HUES48 (cell line): ENCODE measurements around the gene PSMC6.
"Not testable (repeated sequence)": the region's sequence is repeated elsewhere in the genome, so short reads cannot be mapped to it uniquely, and the experiment has no call there.

Experiments
- H3K27ac ChIP-seq: one replicate; pipeline ENCODE4 v1.7.0; 2013; ENCODE audit warnings: low read depth, low read length, inconsistent platforms
- H3K27me3 ChIP-seq: 2 replicates; pipeline ENCODE4 v1.6.1; 2013; ENCODE audit warnings: mild to moderate bottlenecking, low read length; ENCODE audit not compliant: control insufficient read depth, insufficient read depth
- H3K36me3 ChIP-seq: 2 replicates; pipeline ENCODE4 v1.6.1; 2013; ENCODE audit warnings: low read length; ENCODE audit not compliant: control insufficient read depth, insufficient read depth
- H3K4me1 ChIP-seq: 2 replicates; pipeline ENCODE4 v1.6.1; 2013; ENCODE audit warnings: mild to moderate bottlenecking, low read length; ENCODE audit not compliant: control insufficient read depth, insufficient read depth
- H3K4me3 ChIP-seq: 2 replicates; pipeline ENCODE4 v1.5.1; 2013; ENCODE audit warnings: mild to moderate bottlenecking, low read depth, low read length
- H3K9ac ChIP-seq: 2 replicates; pipeline ENCODE4 v1.6.1; 2013; ENCODE audit warnings: mild to moderate bottlenecking, low read depth, low read length, moderate library complexity
- H3K9me3 ChIP-seq: 2 replicates; pipeline ENCODE4 v1.6.1; 2013; ENCODE audit warnings: low read length; ENCODE audit not compliant: control insufficient read depth, insufficient read depth

PSMC6 gene

GRCh38 chr14:52723514-52724359, 16.7 kb downstream of the PSMC6 start:
- peaks cover 98% of the 10 kb centered on the region for H3K36me3 ChIP-seq
- H3K9ac ChIP-seq: no peak overlapping the region
- no peak overlapping the region for H3K4me3 ChIP-seq
- no peaks in the 10 kb centered on the region for H3K27me3 ChIP-seq
- H3K4me1 ChIP-seq: no peaks in the 10 kb centered on the region
- H3K9me3 ChIP-seq: no peaks in the 10 kb centered on the region
- H3K27ac ChIP-seq: no peak overlapping the region

- Histone ChIP-seq H3K9me3 (no peaks in the 10 kb centered on the region), H3K4me1 (no peaks in the 10 kb centered on the region), H3K9ac (no peak overlapping the region), H3K27ac (no peak overlapping the region), H3K4me3 (no peak overlapping the region), H3K36me3 (peaks cover 93% of the 10 kb centered on the region), H3K27me3 (no peaks in the 10 kb centered on the region)
Observed at GRCh38 chr14:52724360-52724644, 17.3 kb downstream of the PSMC6 start.

DNA sequence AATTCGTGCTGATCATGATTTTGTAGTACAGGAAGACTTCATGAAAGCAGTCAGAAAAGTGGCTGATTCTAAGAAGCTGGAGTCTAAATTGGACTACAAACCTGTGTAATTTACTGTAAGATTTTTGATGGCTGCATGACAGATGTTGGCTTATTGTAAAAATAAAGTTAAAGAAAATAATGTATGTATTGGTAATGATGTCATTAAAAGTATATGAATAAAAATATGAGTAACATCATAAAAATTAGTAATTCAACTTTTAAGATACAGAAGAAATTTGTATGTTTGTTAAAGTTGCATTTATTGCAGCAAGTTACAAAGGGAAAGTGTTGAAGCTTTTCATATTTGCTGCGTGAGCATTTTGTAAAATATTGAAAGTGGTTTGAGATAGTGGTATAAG, 20.5 kb downstream of the PSMC6 start:
- not testable (repeated sequence) for H3K27me3 ChIP-seq

DNA sequence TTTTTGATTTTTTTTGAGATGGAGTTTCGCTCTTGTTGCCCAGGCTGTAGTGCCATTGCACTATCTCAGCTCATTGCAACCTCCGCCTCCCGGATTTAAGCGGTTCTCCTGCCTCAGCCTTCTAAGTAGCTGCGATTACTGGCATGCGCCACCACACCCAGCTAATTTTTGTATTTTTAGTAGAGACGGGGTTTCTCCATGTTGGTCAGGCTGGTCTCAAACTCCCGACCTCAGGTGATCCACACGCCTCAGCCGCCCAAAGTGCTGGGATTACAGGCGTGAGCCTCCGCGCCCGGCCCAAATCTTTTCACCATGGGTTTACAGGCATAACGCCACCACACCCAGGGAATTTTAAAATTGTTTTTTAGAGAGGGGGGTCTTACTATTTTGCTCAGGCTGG, 22.0 kb downstream of the PSMC6 start:
- H3K9me3 ChIP-seq, H3K27me3 ChIP-seq, H3K4me1 ChIP-seq, H3K9ac ChIP-seq: not testable (repeated sequence)
- Histone ChIP-seq H3K4me3 (peak overlapping the region; percentile 60; the same call in 1 of the 2 replicates), H3K36me3 (peaks cover 54% of the 10 kb centered on the region), H3K27ac (peak overlapping the region; percentile 86)

More for the DNA sequence above, 20.5 kb downstream of the PSMC6 start:
- H3K36me3 ChIP-seq: peaks cover 61% of the 10 kb centered on the region
- not testable (repeated sequence) for H3K4me3 ChIP-seq, H3K27ac ChIP-seq, H3K4me1 ChIP-seq, H3K9me3 ChIP-seq, H3K9ac ChIP-seq

DNA sequence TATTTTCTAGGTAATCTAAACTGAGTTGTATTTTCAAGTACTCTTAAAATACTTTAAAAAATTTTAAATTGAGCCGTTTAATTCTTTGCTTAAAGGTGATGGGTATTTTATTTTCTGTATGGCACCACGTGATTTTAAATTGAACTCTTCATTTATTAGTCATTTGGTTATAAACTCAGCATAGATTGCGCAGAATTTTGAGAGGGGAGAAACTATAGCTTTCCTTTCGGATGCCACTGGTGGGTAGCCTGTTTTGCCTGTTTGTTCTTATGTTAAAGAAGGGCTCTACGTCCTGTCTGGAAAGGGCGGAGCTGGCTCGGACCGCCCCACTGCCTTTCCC, 22.6 kb downstream of the PSMC6 start:
- H3K4me3 ChIP-seq: peak overlapping the region; percentile 60
- no peak overlapping the region for H3K9ac ChIP-seq
- no peaks in the 10 kb centered on the region for H3K27me3 ChIP-seq
- H3K36me3 ChIP-seq: peaks cover 52% of the 10 kb centered on the region
- H3K27ac ChIP-seq: peak overlapping the region; percentile 86
- no peaks in the 10 kb centered on the region for H3K9me3 ChIP-seq
- peaks cover 5% of the 10 kb centered on the region for H3K4me1 ChIP-seq

- peak within 1 kb of the TSS; percentile 99 for H3K4me3 ChIP-seq
- no peaks in the 10 kb centered on the region for H3K9me3 ChIP-seq
- H3K27me3 ChIP-seq: no peaks in the 10 kb centered on the region
- peaks cover 47% of the 10 kb centered on the region for H3K36me3 ChIP-seq
- peak within 1 kb of the TSS; percentile 87 for H3K9ac ChIP-seq
- H3K4me1 ChIP-seq: peaks cover 7% of the 10 kb centered on the region
- H3K27ac ChIP-seq: peak within 1 kb of the TSS; percentile 91
Observed at GRCh38 chr14:52729925-52730708, 23.1 kb downstream of the PSMC6 start, which contains the start of gene STYX. TSS of gene STYX (plus strand) at chr14:52730166. CDS start at chr14:52730475, 309 bp downstream.

DNA sequence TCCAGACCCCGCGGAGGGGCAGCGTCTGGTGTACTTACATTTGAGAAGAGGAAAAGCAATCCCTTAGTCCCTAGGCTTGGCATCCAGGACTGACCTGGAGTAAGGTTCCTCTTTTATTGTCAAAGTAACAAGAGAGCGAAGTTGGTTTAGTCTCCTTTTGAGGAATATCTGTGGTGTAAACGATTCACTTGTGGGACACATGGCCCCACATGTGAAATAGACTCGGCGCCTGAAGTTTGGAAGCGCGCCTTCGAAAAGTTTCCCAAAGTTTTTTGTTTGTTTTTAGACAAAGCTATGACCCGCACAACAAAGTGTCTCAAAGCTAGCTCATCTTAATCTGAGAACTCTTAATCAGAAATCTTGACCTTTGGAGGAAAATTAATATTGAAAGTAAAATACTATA, 23.7 kb downstream of the PSMC6 start:
- Histone ChIP-seq H3K4me1 (peaks cover 13% of the 10 kb centered on the region), H3K9ac (peak overlapping the region; percentile 87), H3K4me3 (peak overlapping the region; percentile 99), H3K36me3 (peaks cover 41% of the 10 kb centered on the region), H3K27me3 (no peaks in the 10 kb centered on the region), H3K27ac (peak overlapping the region; percentile 91), H3K9me3 (no peaks in the 10 kb centered on the region)

- Histone ChIP-seq H3K9me3 (no peaks in the 10 kb centered on the region), H3K27me3 (no peaks in the 10 kb centered on the region), H3K4me3 (no peak overlapping the region), H3K9ac (no peak overlapping the region), H3K27ac (no peak overlapping the region), H3K4me1 (peaks cover 21% of the 10 kb centered on the region), H3K36me3 (peaks cover 11% of the 10 kb centered on the region; the same call in 1 of the 2 replicates)
Observed at GRCh38 chr14:52733824-52734223, 26.8 kb downstream of the PSMC6 start.

DNA sequence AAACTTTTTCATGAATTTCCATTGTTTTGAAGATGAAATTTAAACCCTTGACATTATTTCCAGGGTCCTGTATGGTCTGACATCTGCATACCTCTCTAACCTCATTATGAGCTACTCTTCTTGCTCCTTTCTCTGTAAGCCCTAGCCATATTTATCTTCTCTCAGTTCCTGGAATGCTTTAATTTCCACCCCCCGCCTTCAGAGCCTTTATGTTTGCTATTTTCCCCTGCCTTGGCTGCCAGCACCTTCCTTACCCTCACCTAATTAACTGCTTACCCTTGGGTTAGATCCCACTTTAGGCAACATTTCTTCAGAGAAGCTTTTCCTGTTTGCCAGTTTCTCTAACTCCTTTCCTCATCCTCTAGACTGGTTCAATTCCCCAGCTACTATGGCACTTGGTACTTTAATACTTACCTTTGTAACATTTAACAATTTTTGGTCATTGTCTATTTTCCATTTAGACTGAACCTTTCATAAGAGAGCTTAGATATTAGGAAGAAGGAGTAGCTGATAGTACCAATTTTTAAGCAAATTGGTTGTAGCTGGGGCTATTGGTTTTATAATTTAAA, 29.0 kb downstream of the PSMC6 start:
- Histone ChIP-seq H3K9ac (no peak overlapping the region), H3K27me3 (no peaks in the 10 kb centered on the region), H3K4me1 (peaks cover 21% of the 10 kb centered on the region), H3K36me3 (peaks cover 14% of the 10 kb centered on the region), H3K9me3 (no peaks in the 10 kb centered on the region), H3K4me3 (no peak overlapping the region), H3K27ac (peak overlapping the region; percentile 26)

DNA sequence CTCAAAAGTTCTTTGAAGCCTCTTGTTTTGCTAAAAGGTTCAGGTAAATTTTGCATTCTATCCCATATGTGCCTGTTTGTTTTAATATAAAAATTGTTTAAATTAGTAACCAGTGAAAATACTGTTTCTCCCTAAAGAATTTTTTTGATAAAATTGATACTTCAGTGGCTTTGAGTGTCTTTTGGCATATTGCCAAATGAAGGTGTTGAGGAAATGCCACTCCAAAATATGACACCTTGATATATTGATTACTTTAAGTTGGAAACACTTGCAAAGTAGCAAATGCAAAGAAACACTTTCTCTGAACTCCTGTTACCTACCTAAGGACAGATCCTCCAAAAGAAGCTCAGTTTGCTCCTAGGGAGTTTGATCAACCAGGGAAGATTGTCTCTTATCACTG, 31.4 kb downstream of the PSMC6 start:
- Histone ChIP-seq H3K4me3 (no peak overlapping the region), H3K27me3 (no peaks in the 10 kb centered on the region), H3K9ac (no peak overlapping the region), H3K27ac (no peak overlapping the region), H3K36me3 (peaks cover 9% of the 10 kb centered on the region), H3K4me1 (peaks cover 28% of the 10 kb centered on the region), H3K9me3 (no peaks in the 10 kb centered on the region)

GRCh38 chr14:52740751-52741150, 33.8 kb downstream of the PSMC6 start:
- Histone ChIP-seq H3K4me1 (peaks cover 15% of the 10 kb centered on the region), H3K27me3 (no peaks in the 10 kb centered on the region)

More at GRCh38 chr14:52740751-52741150, 33.8 kb downstream of the PSMC6 start:
- Histone ChIP-seq H3K36me3 (peaks cover 9% of the 10 kb centered on the region), H3K27ac (no peak overlapping the region), H3K9ac (no peak overlapping the region), H3K4me3 (no peak overlapping the region), H3K9me3 (no peaks in the 10 kb centered on the region)
